ENCODE data around the gene IMPA2.
A peak's percentile ranks its signal among the peaks of the same experiment; 100 is the strongest.

Gene IMPA2

GRCh38 chr18:11976315-11977152, 4.8 kb upstream of the IMPA2 start:
- no peak overlapping the region for H3K4me3 ChIP-seq (ENCODE audit: low read length)
- no peak for TF ChIP-seq ZNF274 (IDR thresholded peaks at IDR 0.05; ENCODE audit: low read depth, low read length)

- TF ChIP-seq ZNF274 (IDR thresholded peaks at IDR 0.05; ENCODE audit: low read depth, low read length), result no peak
- no peak overlapping the region for H3K4me3 ChIP-seq (ENCODE audit: low read length)
Observed at GRCh38 chr18:11977153-11977466, 4.2 kb upstream of the IMPA2 start.

GRCh38 chr18:11978956-11979355, 2.4 kb upstream of the IMPA2 start:
- H3K4me3 ChIP-seq (ENCODE audit: low read length), result no peak overlapping the region
- no peak for TF ChIP-seq ZNF274 (IDR thresholded peaks at IDR 0.05; ENCODE audit: low read depth, low read length)

- H3K4me3 ChIP-seq (ENCODE audit: low read length), result peak overlapping the region; percentile 69; the same call in 1 of the 2 replicates
- TF ChIP-seq ZNF274 (IDR thresholded peaks at IDR 0.05; ENCODE audit: low read depth, low read length), result no peak
Observed at GRCh38 chr18:11980163-11980493, 1.2 kb upstream of the IMPA2 start.

GRCh38 chr18:11980494-11981191, 664 bp upstream of the IMPA2 start:
- TF ChIP-seq ZNF274 (IDR thresholded peaks at IDR 0.05; ENCODE audit: low read depth, low read length), result no peak
- H3K4me3 ChIP-seq (ENCODE audit: low read length), result peak overlapping the region; percentile 69; the same call in 1 of the 2 replicates

- no peak for TF ChIP-seq ZNF274 (IDR thresholded peaks at IDR 0.05; ENCODE audit: low read depth, low read length)
- H3K4me3 ChIP-seq (ENCODE audit: low read length), result peak overlapping the region; percentile 71; the same call in 1 of the 2 replicates
Observed at GRCh38 chr18:11981543-11982366, 448 bp downstream of the IMPA2 start.

GRCh38 chr18:11982981-11983380, 1.7 kb downstream of the IMPA2 start:
- H3K4me3 ChIP-seq (ENCODE audit: low read length), result no peak overlapping the region

GRCh38 chr18:11983592-11983991, 2.3 kb downstream of the IMPA2 start:
- no peak for TF ChIP-seq ZNF274 (IDR thresholded peaks at IDR 0.05; ENCODE audit: low read depth, low read length)
- no peak overlapping the region for H3K4me3 ChIP-seq (ENCODE audit: low read length)

More at GRCh38 chr18:11982981-11983380, 1.7 kb downstream of the IMPA2 start:
- no peak for TF ChIP-seq ZNF274 (IDR thresholded peaks at IDR 0.05; ENCODE audit: low read depth, low read length)

GRCh38 chr18:11984091-11984490, 2.8 kb downstream of the IMPA2 start:
- H3K4me3 ChIP-seq (ENCODE audit: low read length), result no peak overlapping the region
- no peak for TF ChIP-seq ZNF274 (IDR thresholded peaks at IDR 0.05; ENCODE audit: low read depth, low read length)

GRCh38 chr18:11985586-11985985, 4.3 kb downstream of the IMPA2 start:
- no peak for TF ChIP-seq ZNF274 (IDR thresholded peaks at IDR 0.05; ENCODE audit: low read depth, low read length)
- no peak overlapping the region for H3K4me3 ChIP-seq (ENCODE audit: low read length)

- TF ChIP-seq ZNF274 (IDR thresholded peaks at IDR 0.05; ENCODE audit: low read depth, low read length), result no peak
- no peak overlapping the region for H3K4me3 ChIP-seq (ENCODE audit: low read length)
Observed at GRCh38 chr18:11986061-11986460, 4.8 kb downstream of the IMPA2 start.

GRCh38 chr18:11987527-11987926, 6.2 kb downstream of the IMPA2 start:
- no peak overlapping the region for H3K4me3 ChIP-seq (ENCODE audit: low read length)
- TF ChIP-seq ZNF274 (IDR thresholded peaks at IDR 0.05; ENCODE audit: low read depth, low read length), result no peak

GRCh38 chr18:11989174-11989573, 7.9 kb downstream of the IMPA2 start:
- H3K4me3 ChIP-seq (ENCODE audit: low read length), result no peak overlapping the region
- TF ChIP-seq ZNF274 (IDR thresholded peaks at IDR 0.05; ENCODE audit: low read depth, low read length), result no peak

- no peak for TF ChIP-seq ZNF274 (IDR thresholded peaks at IDR 0.05; ENCODE audit: low read depth, low read length)
- no peak overlapping the region for H3K4me3 ChIP-seq (ENCODE audit: low read length)
Observed at GRCh38 chr18:11989966-11990380, 8.7 kb downstream of the IMPA2 start.

All from GM08714 (cell line).